Keratinocyte (primary cell): ENCODE data around the gene IFNL4.

ENCODE experiments used
- CTCF ChIP-seq, 3 experiments: IDR thresholded peaks in 1 of 3; conservative IDR thresholded peaks in 1 of 3; optimal IDR thresholded peaks in 1 of 3; 2 replicates in 2 of 3; 3 replicates in 1 of 3; pipeline versions ENCODE3 to v1.5.1; 2011; ENCODE audit warnings: low read length in 3 of 3, mild to moderate bottlenecking in 3 of 3, moderate library complexity in 2 of 3, control low read depth in 1 of 3, inconsistent platforms in 1 of 3; ENCODE audit not compliant: insufficient read depth in 2 of 3; ENCODE audit errors: extremely low read depth in 1 of 3
- EZH2 ChIP-seq: IDR thresholded peaks from one replicate; pipeline ENCODE4 v1.6.1; 2012; ENCODE audit warnings: inconsistent platforms, mild to moderate bottlenecking, low read length, moderate library complexity

DNA sequence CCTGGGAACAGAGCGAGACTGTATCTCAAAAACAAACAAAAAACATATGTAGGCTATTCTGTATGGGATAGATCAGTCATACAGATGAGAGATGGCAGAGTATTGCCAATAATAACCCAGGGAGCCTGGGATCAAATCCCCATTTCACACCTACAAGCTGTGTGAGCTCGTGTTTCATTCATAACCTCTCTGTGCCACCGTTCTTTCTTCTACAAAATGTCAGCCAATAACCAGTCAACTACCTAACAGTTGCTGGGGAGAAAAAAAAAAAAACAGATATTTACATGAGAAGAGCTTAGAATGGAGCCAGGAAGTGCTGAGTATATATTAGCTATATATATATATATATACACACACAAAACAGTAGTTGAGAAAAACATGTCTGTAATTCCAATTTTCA lies 13.0 kb upstream of the IFNL4 start:
- TF ChIP-seq CTCF (optimal IDR thresholded peaks at IDR 0.05 in 1 of 3, IDR thresholded peaks at IDR 0.05 in 1 of 3, conservative IDR thresholded peaks at IDR 0.05 in 1 of 3; ENCODE audit: extremely low read depth in 1 of 3, insufficient read depth in 2 of 3, low read length in 3 of 3) (no peak), EZH2 (no peak)
